SK-N-SH (cell line): Measurements from ENCODE around the gene SEPTIN10. TPM values are rescaled to one million over a fixed set of nuclear protein-coding genes. Genes with fewer than 3 reads are reported as not detected.

Experiments used
- CTCF ChIA-PET: fragments of 300-600, 350-600 bp; formaldehyde crosslinking; extraction: SDS; loops from one replicate; lab custom pipeline; 2021; lab: Yijun Ruan, JAX
- POLR2A ChIA-PET: fragments of 350-600 bp; sonication (Branson Sonifier 250); formaldehyde crosslinking; extraction: SDS; loops from one replicate; lab custom pipeline; 2020; ENCODE audit warnings: antibody characterized with exemption, inconsistent platforms; lab: Yijun Ruan, JAX
- DNase-seq: peaks from one replicate; pipeline ENCODE4 v3.0.0; 2012
- H2AFZ ChIP-seq: fragments of 200-600 bp; sonication (generic); 2 replicates; pipeline ENCODE4 v1.8.1; 2016; ENCODE audit warnings: antibody characterized with exemption, mild to moderate bottlenecking, low read depth
- H3F3A ChIP-seq: fragments of 200-600 bp; sonication (generic); replicated peaks from 2 replicates; pipeline ENCODE3; 2016; ENCODE audit warnings: antibody characterized with exemption, mild to moderate bottlenecking; ENCODE audit not compliant: insufficient read depth
- H3K27ac ChIP-seq, 2 experiments: fragments of 200-500 bp in 1 of 2; fragments of 200-600 bp in 1 of 2; sonication (Bioruptor generic) in 1 of 2; sonication (generic), shearing (Covaris generic) in 1 of 2; 2 replicates each; pipeline versions ENCODE4 v1.5.1 to v1.6.1; 2014 to 2016; ENCODE audit warnings: low read depth in 2 of 2, inconsistent platforms in 1 of 2, low read length in 1 of 2, mild to moderate bottlenecking in 1 of 2, mixed read lengths in 1 of 2
- H3K27me3 ChIP-seq: fragments of 200-600 bp; sonication (generic), shearing (Covaris generic); 2 replicates; pipeline ENCODE4 v1.6.1; 2016; ENCODE audit warnings: mixed run types; ENCODE audit not compliant: insufficient read depth
- H3K36me3 ChIP-seq, 2 experiments: fragments of 200-500 bp in 1 of 2; fragments of 200-600 bp in 1 of 2; sonication (Bioruptor generic) in 1 of 2; sonication (generic) in 1 of 2; replicated peaks in 1 of 2; 2 replicates each; pipeline versions ENCODE3 to v1.5.1; 2014 to 2016; ENCODE audit warnings: low read length in 1 of 2, mild to moderate bottlenecking in 1 of 2; ENCODE audit not compliant: insufficient read depth in 2 of 2, control insufficient read depth in 1 of 2
- H3K4me1 ChIP-seq, 2 experiments: fragments of 200-500 bp in 1 of 2; fragments of 200-600 bp in 1 of 2; sonication (Bioruptor generic) in 1 of 2; sonication (generic), shearing (Covaris generic) in 1 of 2; 2 replicates each; pipeline versions ENCODE4 v1.5.1 to v1.6.1; 2014 to 2016; ENCODE audit warnings: low read depth in 1 of 2, low read length in 1 of 2, mixed run types in 1 of 2; ENCODE audit not compliant: insufficient read depth in 2 of 2, control insufficient read depth in 1 of 2
- H3K4me2 ChIP-seq: fragments of 200-600 bp; sonication (generic), shearing (Covaris generic); 2 replicates; pipeline ENCODE4 v1.6.1; 2017; ENCODE audit warnings: mixed run types
- H3K4me3 ChIP-seq, 2 experiments: fragments of 200-500 bp in 1 of 2; fragments of 200-600 bp in 1 of 2; sonication (Bioruptor generic) in 1 of 2; sonication (generic), shearing (Covaris generic) in 1 of 2; 2 replicates each; pipeline versions ENCODE4 v1.5.1 to v1.8.1; 2014 to 2016; ENCODE audit warnings: low read depth in 2 of 2, inconsistent platforms in 1 of 2, low read length in 1 of 2, mild to moderate bottlenecking in 1 of 2, mixed read lengths in 1 of 2, moderate library complexity in 1 of 2
- H3K79me2 ChIP-seq: fragments of 200-600 bp; sonication (generic); 2 replicates; pipeline ENCODE4 v1.8.1; 2017; ENCODE audit warnings: mild to moderate bottlenecking; ENCODE audit not compliant: insufficient read depth
- H3K9ac ChIP-seq: fragments of 200-600 bp; sonication (generic); 2 replicates; pipeline ENCODE4 v1.6.1; 2017; ENCODE audit warnings: mixed run types
- H3K9me2 ChIP-seq: fragments of 200-600 bp; sonication (generic); 2 replicates; pipeline ENCODE4 v1.6.1; 2017; ENCODE audit warnings: mixed run types
- H3K9me3 ChIP-seq: fragments of 200-600 bp; sonication (generic); 2 replicates; pipeline ENCODE4 v1.6.1; 2017; ENCODE audit warnings: mixed run types, mild to moderate bottlenecking, moderate library complexity
- H4K20me1 ChIP-seq: fragments of 200-600 bp; sonication (generic); 2 replicates; pipeline ENCODE4 v1.6.1; 2017; ENCODE audit warnings: mild to moderate bottlenecking, mixed run types; ENCODE audit not compliant: insufficient read depth
- ELF1 ChIP-seq: IDR thresholded peaks from 2 replicates; pipeline ENCODE4 v1.4.0; 2012
- FOSL2 ChIP-seq: IDR thresholded peaks from 2 replicates; pipeline ENCODE4 v1.4.0; 2012; ENCODE audit warnings: low read depth, mild to moderate bottlenecking, moderate library complexity, borderline replicate concordance
- JUND ChIP-seq: IDR thresholded peaks from 2 replicates; pipeline ENCODE4 v1.4.0; 2012
- NRF1 ChIP-seq: IDR thresholded peaks from 2 replicates; pipeline ENCODE4 v1.6.1; 2012; ENCODE audit warnings: low read depth, mild to moderate bottlenecking, low read length
- REST ChIP-seq: IDR thresholded peaks from 2 replicates; pipeline ENCODE4 v1.6.1; 2012; ENCODE audit warnings: mild to moderate bottlenecking, low read depth, low read length, moderate library complexity
- RXRA ChIP-seq: IDR thresholded peaks from 2 replicates; pipeline ENCODE4 v1.4.0; 2012; ENCODE audit warnings: low read depth, mild to moderate bottlenecking, borderline replicate concordance
- ZBTB33 ChIP-seq: IDR thresholded peaks from 2 replicates; pipeline ENCODE4 v1.4.0; 2012; ENCODE audit warnings: low read depth, borderline replicate concordance
- WGBS: methylation state at CpG from one replicate; pipeline ENCODE4 v1.1.6; 2017; ENCODE audit warnings: low lambda C conversion rate; 5-methylcytosine and 5-hydroxymethylcytosine counted together
- polyA plus RNA-seq, 3 experiments: library from polyadenylated mRNA; depleted of rRNA; stranded (reverse); fragments of >200 nt; gene quantifications; 2 replicates each; pipeline ENCODE4 v1.2.3, GENCODE V29; 2012

The SEPTIN10 gene
- polyA plus RNA-seq, 1 of the 3 experiments (the other 2 are of a cell fraction) = 46.5 TPM

GRCh38 chr2:109527079-109527478 is 86.7 kb downstream of the SEPTIN10 start:
- Histone ChIP-seq H3K4me3 (no peak overlapping the region), H3K27me3 (no peaks in the 10 kb centered on the region), H4K20me1 (no peaks in the 10 kb centered on the region), H2AFZ (no peak overlapping the region), H3K9me3 (no peaks in the 10 kb centered on the region), H3K9me2 (no peaks in the 10 kb centered on the region), H3K9ac (no peak overlapping the region), H3K79me2 (no peaks in the 10 kb centered on the region), H3K4me2 (no peak overlapping the region), H3F3A (no peaks in the 10 kb centered on the region), H3K27ac (no peak overlapping the region), H3K4me1 (no peaks in the 10 kb centered on the region), H3K36me3 (no peaks in the 10 kb centered on the region)
- DNase-seq = no peak
- ChIA-PET POLR2A (no interaction called here), CTCF (interaction anchor here (12.4 kb wide), 1 partner anchor 19 kb away, joined by 89 read pairs; no protein-coding TSS in a partner anchor)
- WGBS = 76% methylated on average over 6 of the region's 6 CpGs
- no peak for TF ChIP-seq ZBTB33
- TF ChIP-seq REST = no peak
- no peak for TF ChIP-seq ELF1

GRCh38 chr2:109526442-109526970 is 87.3 kb downstream of the SEPTIN10 start:
- no peak for DNase-seq
- Histone ChIP-seq H3K9me2 (no peaks in the 10 kb centered on the region), H3K9ac (no peak overlapping the region), H3K4me1 (no peaks in the 10 kb centered on the region), H3K36me3 (no peaks in the 10 kb centered on the region), H3K4me2 (no peak overlapping the region), H2AFZ (no peak overlapping the region), H3K4me3 (no peak overlapping the region), H4K20me1 (no peaks in the 10 kb centered on the region), H3F3A (no peaks in the 10 kb centered on the region)
- WGBS = 79% methylated on average over 11 of the region's 11 CpGs
- CTCF ChIA-PET = interaction anchor here (3.3 to 12.4 kb wide), 2 partner anchors 16 to 19 kb away, joined by 11 to 89 read pairs; no protein-coding TSS in a partner anchor
- no peak for TF ChIP-seq JUND
- TF ChIP-seq, all 33 proteins: peak for 0
- Histone ChIP-seq H3K79me2 (no peaks in the 10 kb centered on the region), H3K27ac (no peak overlapping the region), H3K9me3 (no peaks in the 10 kb centered on the region), H3K27me3 (no peaks in the 10 kb centered on the region)
- POLR2A ChIA-PET = no interaction called here

- 69% methylated on average over 4 of the region's 4 CpGs for WGBS
- Histone ChIP-seq H3K4me3 (no peak overlapping the region), H2AFZ (no peak overlapping the region), H3K9ac (no peak overlapping the region), H3K27me3 (no peaks in the 10 kb centered on the region), H3K9me3 (no peaks in the 10 kb centered on the region), H3K4me1 (no peaks in the 10 kb centered on the region), H3F3A (no peaks in the 10 kb centered on the region), H4K20me1 (no peaks in the 10 kb centered on the region), H3K79me2 (no peaks in the 10 kb centered on the region), H3K9me2 (no peaks in the 10 kb centered on the region), H3K4me2 (no peak overlapping the region), H3K36me3 (no peaks in the 10 kb centered on the region), H3K27ac (no peak overlapping the region)
- ChIA-PET CTCF (interaction anchor here (3.3 to 12.4 kb wide), 2 partner anchors 16 to 20 kb away, joined by 11 to 89 read pairs; no protein-coding TSS in a partner anchor), POLR2A (no interaction called here)
- DNase-seq = no peak
- TF ChIP-seq RXRA (no peak), FOSL2 (no peak), NRF1 (no peak)
These were observed 87.9 kb downstream of the SEPTIN10 start for GRCh38 chr2:109525836-109526235.
